ENCODE data around the gene CRYZ.
"Not testable (repeated sequence)": the region's sequence is repeated elsewhere in the genome, so short reads cannot be mapped to it uniquely, and the experiment has no call there.

The CRYZ gene

GRCh38 chr1:74679811-74680210 lies 53.0 kb downstream of the CRYZ start:
- DNase-seq (ENCODE audit: low spot score): no peak

GRCh38 chr1:74677926-74678325 lies 54.9 kb downstream of the CRYZ start:
- no peak for DNase-seq (ENCODE audit: low spot score)

- DNase-seq (ENCODE audit: low spot score): no peak
Measured at GRCh38 chr1:74674278-74675048, 58.4 kb downstream of the CRYZ start.

GRCh38 chr1:74673351-74674111 lies 59.3 kb downstream of the CRYZ start, which contains the start of gene ERICH3:
TSS of gene ERICH3 (minus strand) at chr1:74673792. CDS start at chr1:74673519, 273 bp downstream.
- DNase-seq (ENCODE audit: low spot score): no peak

GRCh38 chr1:74670866-74671265 lies 62.0 kb downstream of the CRYZ start:
- not testable (repeated sequence) for DNase-seq (ENCODE audit: low spot score)

Data from LoVo (cell line).